IMR-90 (cell line): ENCODE results near the gene CBX5. TPM values are rescaled to one million over a fixed set of nuclear protein-coding genes. Genes with fewer than 3 reads are reported as not detected.

Source experiments
- ATAC-seq: fragments of 200-7000 bp; cut with Tn5 transposase; 2 replicates; pipeline ENCODE4 v1.9.1; 2020; ENCODE audit warnings: low read depth, mild to moderate bottlenecking, moderate library complexity
- BruUV-seq: library from RNA; stranded (reverse); fragments of 400-500 nt; replicated peaks from 2 replicates; lab custom pipeline; 2021; lab: Mats Ljungman, UMichigan
- CTCF ChIA-PET: fragments of 300-600 bp; formaldehyde crosslinking; extraction: SDS; loops from one replicate; lab custom pipeline; 2021; ENCODE audit warnings: antibody characterized with exemption; lab: Yijun Ruan, JAX
- POLR2A ChIA-PET: fragments of 300-600 bp; sonication (Branson Sonifier 250); formaldehyde crosslinking; loops from one replicate; lab custom pipeline; 2022; ENCODE audit warnings: antibody characterized with exemption; ENCODE audit not compliant: unreplicated experiment; lab: Charles Lee
- DNase-seq: peaks from one replicate; pipeline ENCODE4 v3.0.0; 2013
- H2AFZ ChIP-seq: replicated peaks from 2 replicates; pipeline ENCODE3; 2013; ENCODE audit warnings: low read length, mild to moderate bottlenecking; ENCODE audit not compliant: poor library complexity
- H2AK5ac ChIP-seq: 2 replicates; pipeline ENCODE4 v1.6.1; 2013; ENCODE audit warnings: low read depth, low read length, inconsistent platforms
- H2AK9ac ChIP-seq: replicated peaks from 2 replicates; pipeline ENCODE3; 2013; ENCODE audit warnings: mild to moderate bottlenecking, low read depth, low read length, moderate library complexity; ENCODE audit not compliant: poor library complexity
- H2BK120ac ChIP-seq: 2 replicates; pipeline ENCODE4 v1.6.1; 2013; ENCODE audit warnings: low read depth, low read length, inconsistent platforms
- H2BK15ac ChIP-seq: 3 replicates; pipeline ENCODE4 v1.6.1; 2013; ENCODE audit warnings: low read depth, low read length, inconsistent platforms
- H2BK20ac ChIP-seq: 2 replicates; pipeline ENCODE4 v1.6.1; 2013; ENCODE audit warnings: low read depth, mild to moderate bottlenecking, inconsistent platforms, low read length, moderate library complexity
- H2BK5ac ChIP-seq: 2 replicates; pipeline ENCODE4 v1.6.1; 2013; ENCODE audit warnings: mild to moderate bottlenecking, low read depth, low read length, inconsistent platforms; ENCODE audit not compliant: poor library complexity, severe bottlenecking
- H3K14ac ChIP-seq: replicated peaks from 2 replicates; pipeline ENCODE4 v1.6.1; 2013; ENCODE audit warnings: low read depth, low read length, inconsistent platforms
- H3K18ac ChIP-seq: 2 replicates; pipeline ENCODE4 v1.6.1; 2013; ENCODE audit warnings: low read depth, low read length, control low read depth
- H3K23ac ChIP-seq: 2 replicates; pipeline ENCODE4 v1.6.1; 2013; ENCODE audit warnings: low read depth, low read length, inconsistent platforms
- H3K27ac ChIP-seq: 2 replicates; pipeline ENCODE4 v1.5.1; 2013; ENCODE audit warnings: mild to moderate bottlenecking, control low read depth, low read length; ENCODE audit not compliant: insufficient read depth
- H3K27me3 ChIP-seq: 2 replicates; pipeline ENCODE4 v1.6.1; 2013; ENCODE audit warnings: low read length; ENCODE audit not compliant: control insufficient read depth, insufficient read depth
- H3K36me3 ChIP-seq: 2 replicates; pipeline ENCODE4 v1.6.1; 2013; ENCODE audit warnings: low read length, mixed read lengths; ENCODE audit not compliant: control insufficient read depth, insufficient read depth
- H3K4ac ChIP-seq: 2 replicates; pipeline ENCODE4 v1.6.1; 2013; ENCODE audit warnings: low read depth, low read length, inconsistent platforms
- H3K4me1 ChIP-seq: 2 replicates; pipeline ENCODE4 v1.6.1; 2013; ENCODE audit warnings: low read length, mixed read lengths; ENCODE audit not compliant: control insufficient read depth, insufficient read depth
- H3K4me2 ChIP-seq: 2 replicates; pipeline ENCODE4 v1.6.1; 2013; ENCODE audit warnings: low read depth, mild to moderate bottlenecking, control low read depth, low read length, moderate library complexity
- H3K4me3 ChIP-seq: 2 replicates; pipeline ENCODE4 v1.5.1; 2013; ENCODE audit warnings: low read depth, mild to moderate bottlenecking, control low read depth, low read length, moderate library complexity; ENCODE audit not compliant: insufficient read depth
- H3K56ac ChIP-seq: 2 replicates; pipeline ENCODE4 v1.6.1; 2013; ENCODE audit warnings: low read length, inconsistent platforms; ENCODE audit not compliant: insufficient read depth; ENCODE audit errors: extremely low read depth
- H3K79me1 ChIP-seq, 2 experiments: 2 replicates each; pipeline ENCODE4 v1.6.1; 2013; ENCODE audit warnings: low read length in 2 of 2, inconsistent platforms in 1 of 2, low read depth in 1 of 2
- H3K9ac ChIP-seq: 2 replicates; pipeline ENCODE4 v1.6.1; 2013; ENCODE audit warnings: low read depth, low read length, control low read depth
- H3K9me1 ChIP-seq: 2 replicates; pipeline ENCODE4 v1.6.1; 2013; ENCODE audit warnings: low read length, inconsistent platforms; ENCODE audit not compliant: insufficient read depth
- H3K9me3 ChIP-seq: 2 replicates; pipeline ENCODE4 v1.6.1; 2013; ENCODE audit warnings: low read length; ENCODE audit not compliant: control insufficient read depth, insufficient read depth
- H4K20me1 ChIP-seq: 2 replicates; pipeline ENCODE4 v1.6.1; 2013; ENCODE audit warnings: low read length, inconsistent platforms; ENCODE audit not compliant: insufficient read depth
- H4K5ac ChIP-seq: 2 replicates; pipeline ENCODE4 v1.6.1; 2013; ENCODE audit warnings: mild to moderate bottlenecking, low read depth, low read length, control low read depth
- H4K8ac ChIP-seq, 2 experiments: 2 replicates each; pipeline ENCODE4 v1.6.1; 2013; ENCODE audit warnings: low read depth in 2 of 2, low read length in 2 of 2, control low read depth in 1 of 2, inconsistent platforms in 1 of 2
- H4K91ac ChIP-seq: 2 replicates; pipeline ENCODE4 v1.6.1; 2013; ENCODE audit warnings: low read depth, low read length, inconsistent platforms; ENCODE audit not compliant: insufficient read depth
- ELK1 ChIP-seq: fragments of 150-350 bp; IDR thresholded peaks from 2 replicates; pipeline ENCODE4 v1.6.1; 2016; ENCODE audit warnings: low read depth, mild to moderate bottlenecking, low read length, moderate library complexity, borderline replicate concordance
- FOS ChIP-seq: fragments of 150-350 bp; IDR thresholded peaks from 2 replicates; pipeline ENCODE4 v1.6.1; 2016; ENCODE audit warnings: low read depth, low read length
- MAFK ChIP-seq: IDR thresholded peaks from 2 replicates; pipeline ENCODE4 v1.6.1; 2012; ENCODE audit warnings: low read depth, low read length, improper control_type of control experiment
- NFE2L2 ChIP-seq: fragments of 150-350 bp; IDR thresholded peaks from 2 replicates; pipeline ENCODE4 v1.6.1; 2016; ENCODE audit warnings: low read depth, mild to moderate bottlenecking, low read length
- USF2 ChIP-seq: fragments of 150-350 bp; IDR thresholded peaks from 2 replicates; pipeline ENCODE4 v1.6.1; 2017; ENCODE audit warnings: mild to moderate bottlenecking, antibody characterized with exemption, low read length, low read depth
- WGBS, 2 experiments: methylation state at CpG; one replicate each; pipeline versions ENCODE4 v1.1.5 to v1.1.7; 2013; ENCODE audit warnings: missing lambda C conversion rate in 2 of 2; ENCODE audit not compliant: insufficient read length in 1 of 2; ENCODE audit errors: extremely low coverage in 2 of 2; 5-methylcytosine and 5-hydroxymethylcytosine counted together
- dilution Hi-C: fragments of 300-500 bp; cut with HindIII; formaldehyde crosslinking; loops from one replicate; pipeline ENCODE4 v1.14.3; 2018; ENCODE audit warnings: low sequenced_read_pairs; ENCODE audit not compliant: unreplicated experiment
- in situ Hi-C: fragments of 300-500 bp; cut with MboI; formaldehyde crosslinking; loops from 3 replicates; pipeline ENCODE4 v1.14.3; 2019; ENCODE audit warnings: low sequenced_read_pairs, inconsistent platforms, mixed read lengths
- intact Hi-C: fragments of 100-400 bp; cut with micrococcal nuclease; formaldehyde crosslinking; loops from 2 replicates; pipeline ENCODE4 v1.10.0; 2022
- polyA plus RNA-seq, 3 experiments: library from polyadenylated mRNA; depleted of rRNA; stranded (reverse); fragments of >200 nt; gene quantifications; 2 replicates each; pipeline ENCODE4 v1.2.3, GENCODE V29; 2012; ENCODE audit warnings: low replicate concordance in 1 of 3
- total RNA-seq: library from RNA; depleted of rRNA; stranded (reverse); fragments of >200 nt; gene quantifications from 2 replicates; pipeline ENCODE4 v1.2.3, GENCODE V29; 2012

The CBX5 gene
- total and polyA plus RNA-seq, 2 of the 4 experiments (the other 2 are of a cell fraction) = 18.0 to 40.9 TPM

GRCh38 chr12:54324617-54325441 lies 44.9 kb upstream of the CBX5 start, which contains the start of gene COPZ1 (continued):
- peak; percentile 94 for TF ChIP-seq USF2
- TF ChIP-seq NFE2L2 = no peak

GRCh38 chr12:54321363-54321762 lies 41.4 kb upstream of the CBX5 start:
- TF ChIP-seq FOS (no peak), MAFK (no peak), ELK1 (no peak)

More at GRCh38 chr12:54321363-54321762, 41.4 kb upstream of the CBX5 start:
- dilution Hi-C loops = no loop called here
- intact Hi-C loops = no loop called here
- no TSS peak for BruUV-seq
- no peak overlapping the region for H2BK15ac ChIP-seq
- no peak overlapping the region for H3K9ac ChIP-seq
- H3K4ac ChIP-seq = no peak overlapping the region
- H3K27me3 ChIP-seq = peaks cover 2% of the 10 kb centered on the region; the same call in 1 of the 2 replicates
- no peak overlapping the region for H4K8ac ChIP-seq
- no peak overlapping the region for H2BK5ac ChIP-seq
- H3K4me1 ChIP-seq = no peaks in the 10 kb centered on the region
- H3K9me1 ChIP-seq = 0 out of 2 replicates have a peak, but pooled peaks cover 3% of the 10 kb centered on the region
- H2AK9ac ChIP-seq = no peak overlapping the region
- H4K91ac ChIP-seq = no peak overlapping the region
- H3K9me3 ChIP-seq = no peaks in the 10 kb centered on the region
- no peak overlapping the region for H3K14ac ChIP-seq
- no peak overlapping the region for H2AK5ac ChIP-seq
- 40% methylated on average over 1 of the region's 5 CpGs; no CpG with 5 or more reads in 1 of the 2 experiments for WGBS, 2 experiments
- H2AFZ ChIP-seq = no peak overlapping the region
- H3K36me3 ChIP-seq = no peaks in the 10 kb centered on the region
- ChIA-PET CTCF (interaction anchor here (0.6 to 1.5 kb wide), 3 partner anchors 15 to 317 kb away, joined by 3 to 4 read pairs (median 4); no protein-coding TSS in a partner anchor), POLR2A (no interaction called here)
- DNase-seq (no peak), ATAC-seq (no peak)
- H3K56ac ChIP-seq = no peak overlapping the region
- H2BK20ac ChIP-seq = no peak overlapping the region
- H3K4me2 ChIP-seq = no peak overlapping the region
- H3K79me1 ChIP-seq = peaks cover 3 to 10% of the 10 kb centered on the region in 2 experiments; a peak in 2 of 4 replicates
- H3K18ac ChIP-seq = no peak overlapping the region
- H2BK120ac ChIP-seq = no peak overlapping the region
- H3K27ac ChIP-seq = no peak overlapping the region
- no peaks in the 10 kb centered on the region for H4K20me1 ChIP-seq
- no peak overlapping the region for H3K4me3 ChIP-seq
- no peak overlapping the region for H4K5ac ChIP-seq
- in situ Hi-C loops = no loop called here
- no peak overlapping the region for H3K23ac ChIP-seq
